GM13976 (cell line): ENCODE results near the gene AGTPBP1.

Experiments
- DNase-seq: peaks from one replicate; pipeline ENCODE4 v3.0.0; 2012; ENCODE audit warnings: low spot score
- in situ Hi-C: fragments of 300-500 bp; cut with MboI; formaldehyde crosslinking; loops from one replicate; pipeline ENCODE4 v1.12.0; 2022; ENCODE audit warnings: low sequenced_read_pairs, mixed read lengths, inconsistent platforms; ENCODE audit not compliant: unreplicated experiment
- TF ChIP-seq, protein P1 (sequence below): IDR thresholded peaks from 2 replicates; pipeline ENCODE4 v1.5.1; 2012; ENCODE audit warnings: borderline replicate concordance, mild to moderate bottlenecking; ENCODE audit not compliant: insufficient read depth; ENCODE audit errors: extremely low read depth, missing control alignments, control extremely low read depth

Gene AGTPBP1

DNA sequence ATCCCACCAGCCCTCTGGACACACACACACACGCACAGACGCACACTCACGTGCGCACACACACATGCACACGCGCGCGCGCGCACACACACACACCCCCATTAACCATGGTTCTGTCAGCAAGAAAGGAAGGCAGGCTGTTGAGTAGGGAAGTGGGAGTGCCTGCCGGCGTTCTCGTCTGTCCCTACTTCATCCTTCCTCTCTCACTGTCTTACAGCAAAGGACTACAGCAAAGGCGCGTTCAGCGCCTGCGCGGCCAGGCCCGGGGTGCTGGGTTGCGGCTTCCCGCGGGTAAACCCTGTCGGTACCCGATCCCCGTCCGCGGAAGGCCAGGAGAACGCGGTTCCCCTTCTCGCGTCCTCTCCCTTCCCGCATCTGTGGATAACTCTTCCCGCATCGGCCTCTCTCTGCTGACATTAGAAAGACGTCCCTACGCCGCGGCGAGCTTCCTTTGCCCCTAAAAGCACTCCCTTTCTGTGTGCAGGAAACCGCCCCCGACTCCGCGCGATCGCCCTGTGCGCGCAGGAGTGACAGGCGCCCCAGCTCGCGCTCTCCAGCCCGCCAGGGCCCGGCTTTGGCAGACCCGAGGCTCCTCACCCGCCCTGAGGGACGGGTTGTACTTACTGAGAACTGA is 219.2 kb downstream of the AGTPBP1 start:
- in situ Hi-C loops, result no loop called here

DNA sequence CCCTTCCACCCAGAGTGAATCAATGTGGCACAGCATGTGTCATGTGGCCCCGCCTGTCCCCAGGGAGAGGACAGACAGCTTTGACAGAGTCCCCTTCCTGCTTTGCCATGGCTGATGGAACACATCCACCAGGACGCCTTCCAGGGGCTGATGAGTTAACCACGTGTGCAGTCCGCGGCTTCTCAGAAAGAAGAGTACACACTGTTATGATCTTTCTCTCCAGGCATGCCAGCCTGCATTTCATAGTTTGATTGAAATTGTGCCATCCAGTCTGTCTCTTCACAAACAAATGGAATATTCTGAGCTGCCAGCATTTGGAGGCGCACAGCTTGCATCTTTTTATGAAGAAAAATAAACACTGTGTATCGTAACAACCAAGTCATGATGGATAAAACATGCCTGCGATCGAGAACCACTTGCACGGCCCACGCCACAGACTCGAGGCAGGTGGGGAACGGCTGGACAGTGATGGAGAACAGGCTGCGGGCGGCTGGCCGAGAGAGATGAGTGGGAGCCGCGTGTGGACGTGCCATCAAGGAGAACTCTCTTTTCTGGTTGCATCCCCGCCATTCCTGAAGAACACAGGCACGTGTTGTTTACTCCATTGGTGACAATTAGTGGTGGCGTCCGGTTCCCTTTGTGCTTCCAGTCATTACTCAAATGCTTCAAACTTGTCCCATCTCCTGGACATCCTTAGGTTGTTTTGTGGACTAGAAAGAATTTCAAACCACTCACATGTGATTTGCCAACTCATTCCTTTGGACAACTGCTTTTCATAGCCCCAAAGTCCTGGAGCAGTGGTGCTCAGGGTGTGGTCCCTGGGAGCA is 220.2 kb downstream of the AGTPBP1 start:
- in situ Hi-C loops, result no loop called here
- TF ChIP-seq, protein P1, sequence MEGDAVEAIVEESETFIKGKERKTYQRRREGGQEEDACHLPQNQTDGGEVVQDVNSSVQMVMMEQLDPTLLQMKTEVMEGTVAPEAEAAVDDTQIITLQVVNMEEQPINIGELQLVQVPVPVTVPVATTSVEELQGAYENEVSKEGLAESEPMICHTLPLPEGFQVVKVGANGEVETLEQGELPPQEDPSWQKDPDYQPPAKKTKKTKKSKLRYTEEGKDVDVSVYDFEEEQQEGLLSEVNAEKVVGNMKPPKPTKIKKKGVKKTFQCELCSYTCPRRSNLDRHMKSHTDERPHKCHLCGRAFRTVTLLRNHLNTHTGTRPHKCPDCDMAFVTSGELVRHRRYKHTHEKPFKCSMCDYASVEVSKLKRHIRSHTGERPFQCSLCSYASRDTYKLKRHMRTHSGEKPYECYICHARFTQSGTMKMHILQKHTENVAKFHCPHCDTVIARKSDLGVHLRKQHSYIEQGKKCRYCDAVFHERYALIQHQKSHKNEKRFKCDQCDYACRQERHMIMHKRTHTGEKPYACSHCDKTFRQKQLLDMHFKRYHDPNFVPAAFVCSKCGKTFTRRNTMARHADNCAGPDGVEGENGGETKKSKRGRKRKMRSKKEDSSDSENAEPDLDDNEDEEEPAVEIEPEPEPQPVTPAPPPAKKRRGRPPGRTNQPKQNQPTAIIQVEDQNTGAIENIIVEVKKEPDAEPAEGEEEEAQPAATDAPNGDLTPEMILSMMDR, result no peak
- DNase-seq, result no peak

More for the DNA sequence above, 219.2 kb downstream of the AGTPBP1 start:
- TF ChIP-seq, protein P1, result no peak
- DNase-seq, result peak; percentile 67

DNA sequence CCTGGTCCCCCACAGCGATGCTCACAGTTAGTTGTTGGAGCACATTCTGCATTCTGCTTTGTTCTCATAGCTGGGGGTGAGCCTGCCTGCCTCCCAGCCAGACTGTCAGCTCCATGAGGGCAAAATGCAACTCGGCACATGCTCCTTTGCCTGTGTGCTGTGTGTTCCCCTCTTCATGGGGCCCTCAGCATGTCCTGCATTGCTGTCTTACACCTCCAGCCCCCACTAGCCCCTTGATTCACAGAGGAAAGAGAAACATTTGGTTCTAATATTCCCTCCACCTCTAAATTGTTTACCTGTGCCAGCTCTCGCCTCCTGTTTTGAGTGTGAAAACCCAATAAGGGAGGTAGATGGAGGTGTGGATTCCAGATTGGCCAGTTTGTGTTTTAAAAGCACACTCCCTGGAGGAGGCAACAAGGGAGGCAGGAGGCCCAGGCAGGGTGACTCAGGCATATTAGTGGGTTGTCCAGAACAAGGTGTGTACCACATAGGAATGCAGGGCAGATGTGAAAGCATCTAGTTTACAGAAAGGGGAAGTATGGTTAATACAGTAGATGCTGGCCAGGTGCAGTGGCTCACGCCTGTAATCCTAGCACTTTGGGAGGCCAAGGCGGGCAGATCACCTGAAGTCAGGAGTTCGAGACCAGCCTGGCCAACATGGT is 224.6 kb downstream of the AGTPBP1 start:
- TF ChIP-seq, protein P1, result no peak
- in situ Hi-C loops, result no loop called here
- no peak for DNase-seq

DNA sequence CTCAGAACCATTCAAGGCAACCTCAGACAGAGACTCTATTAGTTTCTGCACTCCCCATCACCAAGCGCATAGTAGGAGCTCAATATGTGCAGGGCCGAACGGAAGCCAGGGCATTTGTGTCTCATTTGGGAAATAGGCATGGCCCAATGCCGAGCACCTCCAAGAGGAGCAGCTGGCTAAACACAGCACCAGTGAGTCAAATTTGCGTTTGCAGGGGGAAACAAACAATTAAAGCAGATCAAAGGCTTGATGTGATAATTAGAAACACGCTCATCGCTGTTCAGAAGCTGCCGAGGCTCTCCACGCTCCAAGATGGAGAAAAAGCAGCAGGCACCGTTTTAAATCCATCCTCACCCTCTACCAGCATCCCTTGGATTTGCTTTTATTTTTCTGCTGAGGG is 225.3 kb downstream of the AGTPBP1 start:
- in situ Hi-C loops, result no loop called here
- TF ChIP-seq, protein P1, result no peak

DNA sequence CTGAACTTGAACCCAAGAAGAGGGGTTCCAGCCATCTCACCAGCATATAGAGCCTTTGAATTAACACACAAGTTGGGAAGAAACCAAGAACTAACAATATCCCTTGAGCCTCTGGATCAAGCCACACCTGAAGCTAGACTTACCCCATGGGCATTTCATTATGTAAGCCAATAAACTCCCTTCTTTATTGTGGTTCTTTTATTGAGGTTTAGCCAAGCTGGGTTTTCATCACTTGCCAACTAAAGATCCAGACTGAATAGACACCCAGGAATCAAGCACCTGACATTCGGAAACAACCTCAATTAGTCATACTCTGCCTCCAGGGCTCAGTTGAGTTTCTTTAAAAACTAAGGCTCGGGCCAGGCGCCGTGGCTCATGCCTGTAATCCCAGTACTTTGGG is 226.7 kb downstream of the AGTPBP1 start:
- in situ Hi-C loops, result no loop called here
- no peak for DNase-seq
- TF ChIP-seq, protein P1, result no peak

More for the DNA sequence above, 225.3 kb downstream of the AGTPBP1 start:
- no peak for DNase-seq

DNA sequence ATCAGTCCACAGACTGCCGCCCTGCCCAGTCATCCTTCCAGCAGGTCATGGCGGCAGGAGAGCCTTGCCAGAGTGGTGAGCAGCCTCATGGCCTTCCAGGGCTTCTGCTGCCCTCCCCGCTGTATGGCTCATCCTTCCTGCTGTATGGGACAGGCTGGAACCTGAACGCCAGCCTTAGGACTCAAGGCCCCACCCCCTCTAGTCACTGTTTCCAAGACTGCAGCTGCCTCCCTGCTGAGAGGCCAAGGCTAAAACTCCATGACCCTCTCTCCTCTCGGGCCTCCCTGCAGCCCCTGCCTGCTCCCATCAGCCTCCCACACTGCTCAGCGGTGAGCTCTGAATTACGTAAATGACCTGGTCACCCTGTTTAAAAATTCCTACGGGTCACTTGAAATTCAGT is 227.5 kb downstream of the AGTPBP1 start:
- TF ChIP-seq, protein P1, result no peak
- in situ Hi-C loops, result no loop called here
- DNase-seq, result no peak
